HG02970 (cell line): Measurements from ENCODE around the gene MCC.
A peak's percentile ranks its signal among the peaks of the same experiment; 100 is the strongest.
"Not testable (repeated sequence)": the region's sequence is repeated elsewhere in the genome, so short reads cannot be mapped to it uniquely, and the experiment has no call there.

Source experiments
- ATAC-seq: cut with Tn5 transposase; IDR thresholded peaks from one replicate; pipeline ENCODE4 v1.9.1; 2021; ENCODE audit warnings: mild to moderate bottlenecking, moderate library complexity, moderate number of reproducible peaks; ENCODE audit not compliant: unreplicated experiment, low FRiP score

Gene MCC

GRCh38 chr5:113433862-113434612, 54.2 kb downstream of the MCC start:
- no peak for ATAC-seq

GRCh38 chr5:113433071-113433470, 55.2 kb downstream of the MCC start:
- ATAC-seq, result no peak

GRCh38 chr5:113427871-113428574, 60.2 kb downstream of the MCC start:
- no peak for ATAC-seq

GRCh38 chr5:113425909-113426308, 62.3 kb downstream of the MCC start:
- ATAC-seq, result no peak

GRCh38 chr5:113421693-113422092, 66.6 kb downstream of the MCC start:
- no peak for ATAC-seq

- ATAC-seq, result no peak
Observed at GRCh38 chr5:113405530-113405929, 82.7 kb downstream of the MCC start.

GRCh38 chr5:113404269-113404668, 84.0 kb downstream of the MCC start:
- ATAC-seq, result no peak

GRCh38 chr5:113397986-113398385, 90.3 kb downstream of the MCC start:
- not testable (repeated sequence) for ATAC-seq

GRCh38 chr5:113397046-113397445, 91.2 kb downstream of the MCC start:
- ATAC-seq, result no peak

GRCh38 chr5:113394658-113395057, 93.6 kb downstream of the MCC start:
- no peak for ATAC-seq

GRCh38 chr5:113390224-113390623, 98.0 kb downstream of the MCC start:
- no peak for ATAC-seq

GRCh38 chr5:113389116-113389515, 99.1 kb downstream of the MCC start:
- no peak for ATAC-seq

GRCh38 chr5:113387844-113388243, 100.4 kb downstream of the MCC start:
- ATAC-seq, result no peak

GRCh38 chr5:113384782-113385285, 103.4 kb downstream of the MCC start:
- no peak for ATAC-seq

GRCh38 chr5:113382731-113383130, 105.5 kb downstream of the MCC start:
- ATAC-seq, result no peak

GRCh38 chr5:113381791-113382190, 106.5 kb downstream of the MCC start:
- ATAC-seq, result no peak

- no peak for ATAC-seq
Observed at GRCh38 chr5:113380807-113381326, 107.4 kb downstream of the MCC start.

GRCh38 chr5:113379936-113380806, 108.1 kb downstream of the MCC start:
- no peak for ATAC-seq

GRCh38 chr5:113378959-113379541, 109.2 kb downstream of the MCC start:
- peak; percentile 65 for ATAC-seq

GRCh38 chr5:113378514-113378913, 109.7 kb downstream of the MCC start:
- ATAC-seq, result no peak
